HepG2 (cell line): ENCODE data around the gene MEGF10. TPM values are rescaled to one million over a fixed set of nuclear protein-coding genes. Genes with fewer than 3 reads are reported as not detected.

Source experiments
- ATAC-seq: fragments of 200-7000 bp; cut with Tn5 transposase; 3 replicates; pipeline ENCODE4 v1.9.1; 2020; ENCODE audit warnings: mild to moderate bottlenecking, moderate library complexity
- BruUV-seq: library from RNA; stranded (reverse); fragments of 400-500 nt; replicated peaks from 2 replicates; lab custom pipeline; 2021; lab: Mats Ljungman, UMichigan
- CTCF ChIA-PET: fragments of 300-600 bp; formaldehyde crosslinking; extraction: SDS; loops from one replicate; lab custom pipeline; 2021; ENCODE audit warnings: low total read pairs, inconsistent platforms, low intra/inter-chr PET ratio; lab: Yijun Ruan, JAX
- POLR2A ChIA-PET: fragments of 350-600 bp; sonication (Branson Sonifier 250); formaldehyde crosslinking; loops from one replicate; lab custom pipeline; 2020; ENCODE audit warnings: antibody characterized with exemption, inconsistent platforms; lab: Yijun Ruan, JAX
- DNase-seq: peaks from one replicate; pipeline ENCODE4 v3.0.0-alpha.2; 2015; ENCODE audit warnings: low spot score
- FAIRE-seq: peaks from 3 replicates; lab custom pipeline; 2011; peaks lifted over from hg19 to GRCh38; lab: Jason Lieb, UNC
- H2AFZ ChIP-seq: one replicate; pipeline ENCODE4 v1.6.1; 2011; ENCODE audit warnings: low read length, inconsistent platforms
- H3K27ac ChIP-seq: fragments of 300-600 bp; 3 replicates; pipeline ENCODE4 v1.8.0; 2011; ENCODE audit warnings: mixed run types, mild to moderate bottlenecking, mixed read lengths, low read length, inconsistent platforms; ENCODE audit not compliant: insufficient read depth; ENCODE audit errors: extremely low read length
- H3K27me3 ChIP-seq, 2 experiments: fragments of 200-600 bp in 1 of 2; 2 replicates in 1 of 2; 3 replicates in 1 of 2; pipeline versions ENCODE4 v1.6.0 to v1.8.0; 2011; ENCODE audit warnings: low read length in 2 of 2, mild to moderate bottlenecking in 2 of 2, moderate library complexity in 2 of 2, inconsistent platforms in 1 of 2; ENCODE audit not compliant: insufficient read depth in 2 of 2, control insufficient read depth in 1 of 2
- H3K36me3 ChIP-seq, 2 experiments: fragments of 200-600 bp in 1 of 2; replicated peaks in 1 of 2; 2 replicates in 1 of 2; 3 replicates in 1 of 2; pipeline versions ENCODE4 v1.5.1 to v1.8.0; 2011; ENCODE audit warnings: low read length in 2 of 2, inconsistent platforms in 1 of 2; ENCODE audit not compliant: insufficient read depth in 2 of 2, control insufficient read depth in 1 of 2
- H3K4me1 ChIP-seq: 2 replicates; pipeline ENCODE4 v1.5.1; 2012; ENCODE audit warnings: low read length, inconsistent platforms; ENCODE audit not compliant: insufficient read depth
- H3K4me2 ChIP-seq: 2 replicates; pipeline ENCODE4 v1.6.0; 2011; ENCODE audit warnings: low read depth, low read length, inconsistent platforms
- H3K4me3 ChIP-seq, 3 experiments: fragments of 200-600 bp in 1 of 3; sonication (generic), shearing (Covaris generic) in 1 of 3; replicated peaks in 1 of 3; 2 replicates each; pipeline ENCODE4 v1.5.1; 2011 to 2016; ENCODE audit warnings: low read length in 3 of 3, inconsistent platforms in 2 of 3, low read depth in 2 of 3, mild to moderate bottlenecking in 2 of 3, control low read depth in 1 of 3, mixed read lengths in 1 of 3; ENCODE audit not compliant: insufficient read depth in 1 of 3
- H3K79me2 ChIP-seq: one replicate; pipeline ENCODE4 v1.6.1; 2011; ENCODE audit warnings: low read length, inconsistent platforms; ENCODE audit not compliant: insufficient read depth
- H3K9ac ChIP-seq: 2 replicates; pipeline ENCODE4 v1.6.0; 2011; ENCODE audit warnings: mild to moderate bottlenecking, low read depth, low read length, inconsistent platforms; ENCODE audit not compliant: insufficient read depth
- H3K9me3 ChIP-seq: 2 replicates; pipeline ENCODE4 v1.5.1; 2012; ENCODE audit warnings: mild to moderate bottlenecking, low read length
- H4K20me1 ChIP-seq: 2 replicates; pipeline ENCODE4 v1.6.0; 2011; ENCODE audit warnings: inconsistent platforms, mild to moderate bottlenecking, low read length, moderate library complexity; ENCODE audit not compliant: insufficient read depth
- DNMT1 ChIP-seq: sonication (generic); formaldehyde crosslinking; IDR thresholded peaks from 2 replicates; pipeline ENCODE4 v1.5.1; 2020; ENCODE audit warnings: mild to moderate bottlenecking, missing genetic modification reagents
- EP300 ChIP-seq, 3 experiments: sonication (generic) in 1 of 3; formaldehyde crosslinking in 1 of 3; IDR thresholded peaks; 2 replicates each; pipeline versions ENCODE4 v1.5.1 to v1.6.1; 2011 to 2020; ENCODE audit warnings: low read depth in 2 of 3, low read length in 2 of 3, borderline replicate concordance in 1 of 3, improper control_type of control experiment in 1 of 3, mild to moderate bottlenecking in 1 of 3, missing genetic modification reagents in 1 of 3, moderate library complexity in 1 of 3
- HDAC6 ChIP-seq: fragments of 200-600 bp; sonication (generic); IDR thresholded peaks from 2 replicates; pipeline ENCODE4 v1.7.0; 2017; ENCODE audit warnings: mild to moderate bottlenecking, antibody characterized with exemption, low read length, low read depth
- HNF1B ChIP-seq: sonication (generic); formaldehyde crosslinking; IDR thresholded peaks from 2 replicates; pipeline ENCODE4 v1.5.1; 2020; ENCODE audit warnings: mild to moderate bottlenecking, moderate library complexity, missing genetic modification reagents
- TAF1 ChIP-seq: sonication (generic); formaldehyde crosslinking; IDR thresholded peaks from 2 replicates; pipeline ENCODE4 v1.4.0; 2020; ENCODE audit warnings: missing genetic modification reagents
- TFE3 ChIP-seq: IDR thresholded peaks from 2 replicates; pipeline ENCODE4 v1.6.1; 2016
- U2AF1 ChIP-seq: fragments of 200-400 bp; formaldehyde crosslinking; optimal IDR thresholded peaks from 2 replicates; pipeline ENCODE3; 2017; ENCODE audit warnings: mild to moderate bottlenecking, low read depth, low read length
- ZNF251 ChIP-seq: sonication (generic); formaldehyde crosslinking; IDR thresholded peaks from 2 replicates; pipeline ENCODE4 v1.9.0; 2021; ENCODE audit warnings: mild to moderate bottlenecking, missing genetic modification reagents
- ZNF737 ChIP-seq: sonication (generic); formaldehyde crosslinking; IDR thresholded peaks from 2 replicates; pipeline ENCODE4 v1.5.0; 2020; ENCODE audit warnings: missing genetic modification reagents, mild to moderate bottlenecking, borderline replicate concordance
- ZSCAN20 ChIP-seq: sonication (generic); formaldehyde crosslinking; IDR thresholded peaks from 2 replicates; pipeline ENCODE4 v1.4.0; 2020; ENCODE audit warnings: missing genetic modification reagents, mild to moderate bottlenecking, borderline replicate concordance
- WGBS: methylation state at CpG from one replicate; pipeline ENCODE4 v1.1.6; 2017; ENCODE audit warnings: low lambda C conversion rate; 5-methylcytosine and 5-hydroxymethylcytosine counted together
- in situ Hi-C: cut with HindIII; loops from 2 replicates; pipeline ENCODE4 v1.10.0; 2017; ENCODE audit warnings: low pct_unique_long_range_greater_than_20kb; ENCODE audit not compliant: extremely low pct_ligation_motif_present
- intact Hi-C: fragments of 100-400 bp; cut with micrococcal nuclease; formaldehyde crosslinking; loops from one replicate; pipeline ENCODE4 v1.10.0; 2022; ENCODE audit not compliant: unreplicated experiment
- polyA plus RNA-seq, 8 experiments: library from polyadenylated mRNA; depleted of rRNA in 3 of 8; stranded (reverse) in 7 of 8; unstranded in 1 of 8; fragments of >200 nt; fragmentation: Illumina TruSeq in 4 of 8; extraction: Trizol in 4 of 8; gene quantifications; 2 replicates each; pipeline versions ENCODE4 v1.2.1 to v1.2.3, GENCODE V29; 2011 to 2016; ENCODE audit warnings: low read depth in 4 of 8, missing spikeins in 1 of 8, mixed read lengths in 1 of 8; ENCODE audit not compliant: insufficient read depth in 1 of 8
- total RNA-seq, 5 experiments: library from RNA; depleted of rRNA; stranded (reverse); fragments of >200 nt; fragmentation: Illumina TruSeq; extraction: Trizol; gene quantifications; 2 replicates each; pipeline ENCODE4 v1.2.3, GENCODE V29; 2016; ENCODE audit warnings: low read depth in 1 of 5

Gene MEGF10
- total and polyA plus RNA-seq, 2 of the 13 experiments (the other 11 are each of a cell fraction or from before 2014, with no cell fraction given): not detected

- no peak overlapping the region for H2AFZ ChIP-seq
- no peaks in the 10 kb centered on the region for H3K79me2 ChIP-seq
- ChIA-PET POLR2A (no interaction called here), CTCF (no interaction called here)
- H3K27ac ChIP-seq: no peak overlapping the region
- H3K36me3 ChIP-seq: no peaks in the 10 kb centered on the region
- intact Hi-C loops (no loop called here), in situ Hi-C loops (no loop called here)
- 41% methylated on average over 1 of the region's 1 CpG for WGBS
- no peaks in the 10 kb centered on the region; a peak in 1 of 5 replicates for H3K27me3 ChIP-seq
- no peaks in the 10 kb centered on the region for H3K9me3 ChIP-seq
- no peaks in the 10 kb centered on the region for H3K4me1 ChIP-seq
- DNase-seq: no peak
- TF ChIP-seq HNF1B (CRISPR knock-in tag): no peak
- TF ChIP-seq ZSCAN20: no peak
- no peak for TF ChIP-seq TFE3 (CRISPR knock-in tag)
- no peak for TF ChIP-seq U2AF1
- no peak for TF ChIP-seq HDAC6
- no peak for TF ChIP-seq DNMT1 (CRISPR knock-in tag)
- TF ChIP-seq TAF1 (CRISPR knock-in tag): no peak
- no peak for TF ChIP-seq EP300 (IDR thresholded peaks at IDR 0.05; ENCODE audit: low read depth in 2 of 2, low read length in 2 of 2)
- TF ChIP-seq EP300 (CRISPR knock-in tag; IDR thresholded peaks at IDR 0.05; ENCODE audit: borderline replicate concordance): no peak
- TF ChIP-seq ZNF737 (CRISPR knock-in tag): no peak
- no peak for TF ChIP-seq ZNF251 (CRISPR knock-in tag)
- TF ChIP-seq, all 625 proteins: peak for 0
- Histone ChIP-seq H4K20me1 (no peaks in the 10 kb centered on the region), H3K4me3 (no peak overlapping the region), H3K4me2 (no peak overlapping the region), H3K9ac (no peak overlapping the region)
- BruUV-seq: no TSS peak
- no peak for ATAC-seq
- FAIRE-seq: no peak
Observed at GRCh38 chr5:127418367-127418766, 127.8 kb downstream of the MEGF10 start.
